Esophagus muscularis mucosa (tissue), 3 donors: ENCODE results near the gene GPX3.

Source experiments
- CTCF ChIP-seq, 3 experiments: fragments of 200-600 bp in 2 of 3; fragments of 450-650 bp in 1 of 3; sonication (generic) in 2 of 3; IDR thresholded peaks; one replicate each; pipeline ENCODE4 v1.5.1; 2017 to 2019; ENCODE audit warnings: antibody characterized with exemption in 3 of 3, mild to moderate bottlenecking in 2 of 3, moderate library complexity in 1 of 3
- POLR2A ChIP-seq: fragments of 450-650 bp; IDR thresholded peaks from one replicate; pipeline ENCODE4 v1.6.1; 2017; ENCODE audit warnings: antibody characterized with exemption, moderate library complexity, mild to moderate bottlenecking, low read depth

- TF ChIP-seq CTCF (IDR thresholded peaks at IDR 0.05), result no peak
- no peak for TF ChIP-seq POLR2A
Observed at GRCh38 chr5:151037561-151038411, 17.4 kb downstream of the GPX3 start.
